Ovary (tissue), 9 donors: ENCODE data around the gene DNER. TPM values are rescaled to one million over a fixed set of nuclear protein-coding genes. Genes with fewer than 3 reads are reported as not detected.

Source experiments
- DNase-seq, 5 donors: peaks; one replicate each; pipeline ENCODE4 v3.0.0-alpha.2; 2019 to 2020
- H3K27ac ChIP-seq, 2 donors: fragments of 200-600 bp; one replicate each; pipeline versions ENCODE4 v1.5.1 to v1.8.0; 2019 to 2022
- H3K27me3 ChIP-seq: fragments of 200-600 bp; one replicate; pipeline ENCODE4 v1.8.0; 2022
- H3K36me3 ChIP-seq: fragments of 200-600 bp; sonication (generic); one replicate; pipeline ENCODE4 v1.5.1; 2019
- H3K4me1 ChIP-seq: one replicate; pipeline ENCODE4 v1.8.1; 2013; ENCODE audit warnings: mild to moderate bottlenecking, moderate library complexity; ENCODE audit not compliant: insufficient read depth
- H3K4me3 ChIP-seq: fragments of 200-600 bp; sonication (generic); one replicate; pipeline ENCODE4 v1.5.1; 2017
- H3K9me3 ChIP-seq, 2 donors: fragments of 200-600 bp in 1 of 2; sonication (generic) in 1 of 2; one replicate each; pipeline versions ENCODE4 v1.5.1 to v1.8.1; 2013 to 2019; ENCODE audit warnings: mild to moderate bottlenecking in 1 of 2, moderate library complexity in 1 of 2
- CTCF ChIP-seq, 3 donors: fragments of 450-650 bp in 2 of 3; fragments of 200-600 bp in 1 of 3; IDR thresholded peaks; one replicate each; pipeline versions ENCODE4 v1.5.1 to v1.8.0; 2016 to 2022; ENCODE audit warnings: antibody characterized with exemption in 3 of 3, mild to moderate bottlenecking in 1 of 3
- EP300 ChIP-seq: sonication (generic); formaldehyde crosslinking; IDR thresholded peaks from one replicate; pipeline ENCODE4 v1.6.1; 2017; ENCODE audit warnings: antibody characterized with exemption
- POLR2A ChIP-seq: fragments of 450-650 bp; IDR thresholded peaks from one replicate; pipeline ENCODE4 v1.6.1; 2017; ENCODE audit warnings: antibody characterized with exemption, mild to moderate bottlenecking, moderate library complexity
- WGBS, 3 donors: extraction: QIAGEN DNeasy Blood & Tissue Kit in 1 of 3; methylation state at CpG; one replicate each; pipeline versions ENCODE4 v1.1.5 to v1.1.7; 2013 to 2017; 5-methylcytosine and 5-hydroxymethylcytosine counted together
- intact Hi-C, 4 donors: fragments of 100-400 bp; cut with DNase I; formaldehyde crosslinking; loops; one replicate each; pipeline versions ENCODE4 v1.11.0 to v1.15.1; 2022 to 2023
- polyA plus RNA-seq, 2 donors: library from polyadenylated mRNA; stranded (reverse); fragments of 200-250 nt in 1 of 2; fragments of 350-450 nt in 1 of 2; fragmentation: Illumina TruSeq in 1 of 2; extraction: RNeasy Lipid Tissue Mini Kit (QIAGEN cat#74804) in 1 of 2; gene quantifications; one replicate each; pipeline ENCODE4 v1.2.3, GENCODE V29; 2013 to 2014
- total RNA-seq, 7 donors: library from RNA; depleted of rRNA in 2 of 7; stranded (reverse); fragments of >200 nt in 2 of 7; fragmentation: NEBNext Ultra II Directional in 3 of 7; extraction: Animal tissue kit (Norgen Biotek cat#: 25700) in 3 of 7; gene quantifications; one replicate each; pipeline versions ENCODE4 v1.1.0 to v1.2.4, GENCODE V29; 2016 to 2023
- donor health status: DM: no; HTN: no; CAD: no; lungs with moderate emphysema.
- donor health status: DM: no; HTN: no; CAD: no.
- donor health status: Bipolar disorder and iron deficiency.
- donor health status: DM: yes; HTN: yes; CAD: no.
- donor health status: DM: no; HTN: no; CAD: no.
- donor health status: DM: yes; HTN: yes; CAD: no.

The DNER gene
- total and polyA plus RNA-seq, 9 donors, result 0.17 to 2.7 (median 1.2) TPM; not detected in 1

DNA sequence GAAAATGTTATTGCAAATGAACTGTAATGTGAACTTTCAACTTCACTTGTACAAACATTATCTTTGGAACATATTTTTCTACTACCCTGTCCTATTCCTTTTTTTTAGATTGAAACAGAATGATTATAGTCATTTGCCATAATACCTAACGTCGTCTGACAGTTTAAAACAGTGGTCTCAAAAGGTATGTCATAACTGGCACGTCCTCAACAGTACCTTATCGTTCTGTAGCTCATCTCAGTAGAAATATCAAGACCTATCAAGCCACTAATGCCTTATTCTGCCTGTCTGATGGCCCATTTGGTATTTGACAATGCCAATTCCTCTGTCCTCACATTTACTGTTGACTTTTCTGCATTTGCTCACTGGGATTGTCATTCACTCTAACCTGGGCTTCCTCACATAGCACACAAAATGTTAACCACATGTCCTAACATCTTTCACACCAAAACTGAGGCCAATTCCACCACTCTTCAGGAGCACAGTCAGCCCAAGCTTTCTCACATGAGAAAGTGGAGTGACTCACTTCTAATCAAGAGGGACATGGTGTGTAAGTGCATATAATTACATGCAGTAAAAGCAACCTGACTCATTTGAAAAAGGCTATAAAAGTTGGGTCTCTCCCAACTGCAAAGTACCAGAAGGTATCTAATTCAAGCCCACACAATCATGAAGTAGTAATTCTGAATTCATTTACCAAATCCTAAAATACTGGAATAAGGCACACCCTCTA lies 34.8 kb downstream of the DNER start:
- Histone ChIP-seq H3K4me3 (no peak overlapping the region), H3K27me3 (no peaks in the 10 kb centered on the region), H3K27ac (no peak overlapping the region), H3K36me3 (no peaks in the 10 kb centered on the region), H3K9me3 (no peaks in the 10 kb centered on the region), H3K4me1 (no peaks in the 10 kb centered on the region)
- intact Hi-C loops, result no loop called here
- 81 to 88% (median 84%) methylated on average over 4 of the region's 4 CpGs for WGBS, 3 donors
- DNase-seq, result no peak
- TF ChIP-seq POLR2A (no peak), CTCF (IDR thresholded peaks at IDR 0.05) (no peak), EP300 (no peak)

DNA sequence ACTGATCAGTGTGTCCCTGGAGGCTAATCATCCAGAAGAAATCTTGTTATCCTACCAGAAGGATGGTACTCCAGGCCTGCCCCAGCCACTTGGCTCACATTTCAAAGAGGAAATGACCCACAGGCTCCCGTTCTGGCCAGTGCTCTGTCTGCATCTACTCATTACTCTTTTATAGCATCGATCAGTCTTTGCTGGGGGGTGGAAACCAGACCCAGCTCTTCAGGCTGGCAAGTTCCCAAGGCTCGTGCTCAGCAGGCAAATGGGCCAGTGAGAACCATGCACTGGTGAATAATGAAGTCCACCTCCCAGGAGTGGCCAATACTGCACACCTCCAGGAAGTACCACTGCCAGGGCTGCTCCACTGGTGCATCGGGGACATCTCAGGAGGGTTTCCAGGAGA lies 38.8 kb downstream of the DNER start:
- intact Hi-C loops, result no loop called here
- 33 to 42% (median 41%) methylated on average over 4 of the region's 4 CpGs for WGBS, 3 donors
- H3K9me3 ChIP-seq, result no peaks in the 10 kb centered on the region
- no peaks in the 10 kb centered on the region for H3K4me1 ChIP-seq
- no peaks in the 10 kb centered on the region for H3K36me3 ChIP-seq
- TF ChIP-seq CTCF (IDR thresholded peaks at IDR 0.05), result no peak
- TF ChIP-seq EP300, result no peak
- no peak for TF ChIP-seq POLR2A
- H3K27ac ChIP-seq, result no peak overlapping the region
- no peak overlapping the region for H3K4me3 ChIP-seq
- H3K27me3 ChIP-seq, result no peaks in the 10 kb centered on the region
- DNase-seq, result no peak

DNA sequence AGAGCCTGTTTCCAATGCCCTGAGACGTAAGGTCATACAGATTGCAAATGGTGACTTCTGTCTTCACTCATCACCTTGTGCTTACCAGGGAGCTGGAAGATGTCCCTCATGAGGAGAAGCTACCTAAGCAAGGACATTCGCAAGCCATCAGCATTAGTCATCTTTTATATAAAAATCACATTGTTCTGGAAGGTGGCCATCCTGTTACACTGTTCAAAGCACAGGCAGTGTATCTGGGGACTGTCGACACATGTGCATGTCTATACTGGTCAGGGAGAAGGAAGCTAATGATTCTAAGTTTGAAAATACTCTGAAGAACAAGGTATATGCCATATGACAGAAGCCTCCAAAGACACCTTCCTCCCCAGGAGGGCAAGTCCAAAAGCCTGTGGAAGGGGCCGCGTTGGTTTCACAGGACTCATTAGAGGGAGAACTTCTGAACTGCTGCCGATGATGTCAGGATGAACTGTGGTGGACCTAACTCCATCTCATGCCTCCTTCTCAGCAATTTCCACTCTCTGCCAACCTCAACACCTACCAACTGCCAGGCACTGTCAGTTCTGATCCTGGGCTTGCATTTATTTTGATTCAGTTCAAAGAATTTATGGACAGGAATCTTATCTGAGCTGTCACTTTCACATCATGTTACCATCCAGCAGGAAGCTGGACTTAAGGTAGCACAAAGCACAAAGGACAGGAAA lies 39.4 kb downstream of the DNER start:
- intact Hi-C loops, result no loop called here
- H3K27ac ChIP-seq, result no peak overlapping the region
- H3K36me3 ChIP-seq, result no peaks in the 10 kb centered on the region
- DNase-seq, result no peak
- TF ChIP-seq CTCF (IDR thresholded peaks at IDR 0.05), result no peak
- TF ChIP-seq EP300, result no peak
- TF ChIP-seq POLR2A, result no peak
- H3K9me3 ChIP-seq, result no peaks in the 10 kb centered on the region
- no peaks in the 10 kb centered on the region for H3K27me3 ChIP-seq
- no peak overlapping the region for H3K4me3 ChIP-seq
- 84 to 91% (median 86%) methylated on average over 6 of the region's 6 CpGs for WGBS, 3 donors
- H3K4me1 ChIP-seq, result no peaks in the 10 kb centered on the region

DNA sequence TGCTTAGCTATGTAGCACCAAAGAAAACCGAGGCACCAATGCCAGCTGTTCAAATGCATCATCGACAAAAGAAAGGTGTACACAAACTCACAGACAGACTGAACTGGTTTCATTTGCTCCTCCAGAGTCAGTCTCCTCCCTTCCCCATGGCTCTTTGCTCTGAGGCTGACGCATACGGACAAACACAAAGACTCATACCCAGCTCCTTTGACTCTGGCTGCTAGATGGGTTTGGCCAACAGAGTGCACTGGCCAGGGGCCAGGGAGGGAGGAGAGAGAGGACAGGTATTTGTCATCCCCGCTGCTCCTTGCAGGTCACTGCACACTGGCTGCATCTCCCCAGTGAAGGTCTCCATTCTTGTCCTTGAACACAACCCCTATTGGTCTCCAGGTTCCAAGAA lies 40.7 kb downstream of the DNER start:
- Histone ChIP-seq H3K9me3 (no peaks in the 10 kb centered on the region), H3K27ac (no peak overlapping the region), H3K4me1 (no peaks in the 10 kb centered on the region), H3K36me3 (no peaks in the 10 kb centered on the region), H3K4me3 (no peak overlapping the region), H3K27me3 (no peaks in the 10 kb centered on the region)
- TF ChIP-seq CTCF (IDR thresholded peaks at IDR 0.05), result no peak
- TF ChIP-seq POLR2A, result no peak
- no peak for TF ChIP-seq EP300
- WGBS, 3 donors, result 82 to 87% (median 87%) methylated on average over 5 of the region's 5 CpGs
- intact Hi-C loops, result no loop called here
- no peak for DNase-seq
